Breast epithelium (tissue), 4 donors: ENCODE measurements around the gene ECPAS. TPM values are rescaled to one million over a fixed set of nuclear protein-coding genes. Genes with fewer than 3 reads are reported as not detected.
A peak's percentile ranks its signal among the peaks of the same experiment; 100 is the strongest.

Experiments
- DNase-seq, 2 donors: peaks; one replicate each; pipeline ENCODE4 v3.0.0-alpha.2; 2019; ENCODE audit warnings: low spot score in 2 of 2
- H3K27ac ChIP-seq, 2 donors: fragments of 200-600 bp; sonication (generic) in 1 of 2; one replicate each; pipeline ENCODE4 v1.5.1; 2016 to 2019; ENCODE audit warnings: mild to moderate bottlenecking in 1 of 2
- H3K27me3 ChIP-seq, 2 donors: fragments of 200-600 bp; sonication (generic) in 1 of 2; one replicate each; pipeline versions ENCODE4 v1.5.1 to v1.6.0; 2017 to 2019; ENCODE audit warnings: control low read depth in 1 of 2, mild to moderate bottlenecking in 1 of 2
- H3K36me3 ChIP-seq: fragments of 200-600 bp; one replicate; pipeline ENCODE4 v1.5.1; 2019
- H3K4me1 ChIP-seq, 2 donors: fragments of 200-600 bp; sonication (generic); one replicate each; pipeline ENCODE4 v1.5.1; 2016 to 2019; ENCODE audit warnings: control low read depth in 1 of 2
- H3K4me3 ChIP-seq, 3 donors: fragments of 200-600 bp; sonication (generic); 1 replicate in 2 of 3; 2 replicates in 1 of 3; pipeline ENCODE4 v1.5.1; 2016 to 2019; ENCODE audit warnings: mild to moderate bottlenecking in 3 of 3, moderate library complexity in 2 of 3
- H3K9me3 ChIP-seq, 2 donors: fragments of 200-600 bp; sonication (generic) in 1 of 2; one replicate each; pipeline ENCODE4 v1.5.1; 2016 to 2019; ENCODE audit warnings: control low read depth in 1 of 2
- POLR2A ChIP-seq: fragments of 450-650 bp; IDR thresholded peaks from one replicate; pipeline ENCODE4 v1.6.1; 2016; ENCODE audit warnings: antibody characterized with exemption, mild to moderate bottlenecking, moderate library complexity
- POLR2AphosphoS5 ChIP-seq, 3 donors: sonication (generic); formaldehyde crosslinking; IDR thresholded peaks; one replicate each; pipeline ENCODE4 v1.6.1; 2017; ENCODE audit warnings: antibody characterized with exemption in 3 of 3
- intact Hi-C: fragments of 100-400 bp; cut with DNase I; formaldehyde crosslinking; loops from one replicate; pipeline ENCODE4 v1.15.1; 2023; ENCODE audit warnings: low total_unique reads
- total RNA-seq, 3 donors: library from RNA; depleted of rRNA; stranded (reverse); fragments of >200 nt; gene quantifications; one replicate each; pipeline ENCODE4 v1.1.0, GENCODE V29; 2016
- TF ChIP-seq, protein P1 (sequence below), 3 donors: fragments of 450-650 bp; IDR thresholded peaks; one replicate each; pipeline ENCODE4 v1.5.1; 2016 to 2017; ENCODE audit warnings: antibody characterized with exemption in 3 of 3, mild to moderate bottlenecking in 3 of 3, moderate library complexity in 3 of 3

The ECPAS gene, protein sequence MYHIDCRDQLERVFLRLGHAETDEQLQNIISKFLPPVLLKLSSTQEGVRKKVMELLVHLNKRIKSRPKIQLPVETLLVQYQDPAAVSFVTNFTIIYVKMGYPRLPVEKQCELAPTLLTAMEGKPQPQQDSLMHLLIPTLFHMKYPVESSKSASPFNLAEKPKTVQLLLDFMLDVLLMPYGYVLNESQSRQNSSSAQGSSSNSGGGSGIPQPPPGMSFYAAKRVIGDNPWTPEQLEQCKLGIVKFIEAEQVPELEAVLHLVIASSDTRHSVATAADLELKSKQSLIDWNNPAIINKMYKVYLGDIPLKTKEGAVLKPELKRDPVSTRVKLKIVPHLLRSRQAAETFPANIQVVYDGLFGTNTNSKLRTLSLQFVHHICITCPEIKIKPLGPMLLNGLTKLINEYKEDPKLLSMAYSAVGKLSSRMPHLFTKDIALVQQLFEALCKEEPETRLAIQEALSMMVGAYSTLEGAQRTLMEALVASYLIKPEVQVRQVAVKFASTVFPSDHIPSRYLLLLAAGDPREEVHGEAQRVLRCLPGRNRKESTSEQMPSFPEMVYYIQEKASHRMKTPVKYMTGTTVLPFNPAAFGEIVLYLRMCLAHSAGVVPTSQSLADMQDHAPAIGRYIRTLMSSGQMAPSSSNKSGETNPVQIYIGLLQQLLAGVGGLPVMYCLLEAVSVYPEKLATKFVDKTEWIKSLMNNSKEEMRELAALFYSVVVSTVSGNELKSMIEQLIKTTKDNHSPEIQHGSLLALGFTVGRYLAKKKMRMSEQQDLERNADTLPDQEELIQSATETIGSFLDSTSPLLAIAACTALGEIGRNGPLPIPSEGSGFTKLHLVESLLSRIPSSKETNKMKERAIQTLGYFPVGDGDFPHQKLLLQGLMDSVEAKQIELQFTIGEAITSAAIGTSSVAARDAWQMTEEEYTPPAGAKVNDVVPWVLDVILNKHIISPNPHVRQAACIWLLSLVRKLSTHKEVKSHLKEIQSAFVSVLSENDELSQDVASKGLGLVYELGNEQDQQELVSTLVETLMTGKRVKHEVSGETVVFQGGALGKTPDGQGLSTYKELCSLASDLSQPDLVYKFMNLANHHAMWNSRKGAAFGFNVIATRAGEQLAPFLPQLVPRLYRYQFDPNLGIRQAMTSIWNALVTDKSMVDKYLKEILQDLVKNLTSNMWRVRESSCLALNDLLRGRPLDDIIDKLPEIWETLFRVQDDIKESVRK (N-terminal part only)
- total RNA-seq: 100 to 1,000 TPM in 1 of 3 donors, 10 to 100 TPM in 2; 91.6 to 159 (median 94.1) TPM

DNA sequence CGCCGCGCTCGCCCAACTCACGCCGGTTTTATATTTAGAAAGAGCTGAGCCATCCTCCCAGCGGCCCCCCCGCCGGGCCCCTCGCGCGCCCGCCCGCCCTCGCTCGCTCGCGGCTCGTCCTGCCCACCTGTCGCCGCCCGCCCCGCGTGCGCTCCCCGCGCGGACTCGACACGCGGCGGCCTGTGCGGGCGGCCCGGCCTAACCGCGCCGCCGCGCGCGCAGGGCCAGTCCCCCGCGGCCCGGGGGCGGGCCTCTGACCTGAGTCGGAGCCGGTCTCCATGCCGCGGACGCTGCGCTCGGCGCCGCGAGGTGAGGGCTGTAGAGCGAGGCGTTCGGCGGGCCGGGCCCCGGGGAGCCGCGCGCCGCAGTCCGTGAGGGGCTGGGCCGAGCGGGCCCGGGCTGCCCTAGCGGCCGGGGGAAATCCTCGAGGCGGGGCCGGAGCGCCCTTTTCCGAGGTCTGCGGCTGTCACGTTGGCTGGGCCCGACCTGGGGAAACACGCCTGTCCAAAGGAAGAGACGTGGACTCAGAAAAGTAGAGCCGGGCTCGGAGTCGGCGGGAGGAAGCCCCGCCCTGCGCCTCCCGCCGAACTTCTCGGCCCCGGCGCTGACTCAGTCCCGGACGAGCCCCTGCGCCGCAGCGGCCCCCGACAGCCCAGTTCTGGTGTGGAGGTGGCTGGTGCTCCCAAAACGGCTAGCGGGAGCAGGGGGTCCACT is at the start of gene ECPAS:
Gene ECPAS (minus strand): TSS at position 526 of the 714 bp plus-strand sequence. CDS start 11,465 bp downstream, outside the sequence.
- peak within 1 kb of the TSS; percentile 92 to 93 (median 93) for H3K4me3 ChIP-seq
- DNase-seq: peak; percentile 57 to 68

DNA sequence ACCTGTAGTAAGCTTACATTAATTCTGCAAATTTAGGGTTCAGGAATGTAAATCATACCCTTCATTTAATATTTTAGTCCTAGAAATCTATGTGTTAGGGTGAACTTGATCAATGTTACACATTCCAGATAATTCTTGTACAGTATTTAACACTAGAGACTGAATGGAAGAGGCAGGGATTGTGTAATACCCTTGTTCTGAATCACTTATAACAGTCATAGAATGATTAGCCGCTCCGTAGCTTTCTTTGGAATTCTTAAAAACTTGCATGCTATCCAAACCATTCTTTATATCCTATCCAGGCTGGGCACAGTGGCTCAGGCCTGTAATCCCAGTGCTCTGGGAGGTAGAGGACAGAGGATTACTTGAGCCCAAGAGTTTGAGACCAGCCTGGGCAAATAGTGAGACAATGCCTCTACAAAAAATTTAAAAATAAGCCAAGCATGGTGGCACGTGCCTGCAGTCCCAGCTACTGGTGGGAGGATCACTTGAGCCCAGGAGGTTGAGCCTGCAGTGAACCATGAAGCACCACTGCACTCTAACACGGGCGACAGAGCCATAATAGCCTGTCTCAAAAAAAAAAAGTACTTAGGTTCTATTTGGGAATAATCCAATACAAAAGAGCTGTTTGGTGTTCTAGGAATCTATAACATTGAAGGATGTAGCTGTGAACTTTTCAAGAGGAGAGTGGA is 49.1 kb upstream of the ECPAS start:
- H3K9me3 ChIP-seq: peaks cover 49 to 53% of the 10 kb centered on the region in 2 donors
- peaks cover 29% of the 10 kb centered on the region for H3K36me3 ChIP-seq

More for the DNA sequence above, at the start of gene ECPAS:
- Histone ChIP-seq H3K27ac (peak within 1 kb of the TSS; percentile 97 to 100), H3K27me3 (no peaks in the 10 kb centered on the region), H3K9me3 (no peaks in the 10 kb centered on the region), H3K36me3 (no peaks in the 10 kb centered on the region), H3K4me1 (peaks cover 0 to 4% of the 10 kb centered on the region in 2 donors)
- intact Hi-C loops: no loop called here
- TF ChIP-seq POLR2AphosphoS5 (IDR thresholded peaks at IDR 0.05): peak in 1 of 3 donors; percentile 32
- TF ChIP-seq, protein P1, sequence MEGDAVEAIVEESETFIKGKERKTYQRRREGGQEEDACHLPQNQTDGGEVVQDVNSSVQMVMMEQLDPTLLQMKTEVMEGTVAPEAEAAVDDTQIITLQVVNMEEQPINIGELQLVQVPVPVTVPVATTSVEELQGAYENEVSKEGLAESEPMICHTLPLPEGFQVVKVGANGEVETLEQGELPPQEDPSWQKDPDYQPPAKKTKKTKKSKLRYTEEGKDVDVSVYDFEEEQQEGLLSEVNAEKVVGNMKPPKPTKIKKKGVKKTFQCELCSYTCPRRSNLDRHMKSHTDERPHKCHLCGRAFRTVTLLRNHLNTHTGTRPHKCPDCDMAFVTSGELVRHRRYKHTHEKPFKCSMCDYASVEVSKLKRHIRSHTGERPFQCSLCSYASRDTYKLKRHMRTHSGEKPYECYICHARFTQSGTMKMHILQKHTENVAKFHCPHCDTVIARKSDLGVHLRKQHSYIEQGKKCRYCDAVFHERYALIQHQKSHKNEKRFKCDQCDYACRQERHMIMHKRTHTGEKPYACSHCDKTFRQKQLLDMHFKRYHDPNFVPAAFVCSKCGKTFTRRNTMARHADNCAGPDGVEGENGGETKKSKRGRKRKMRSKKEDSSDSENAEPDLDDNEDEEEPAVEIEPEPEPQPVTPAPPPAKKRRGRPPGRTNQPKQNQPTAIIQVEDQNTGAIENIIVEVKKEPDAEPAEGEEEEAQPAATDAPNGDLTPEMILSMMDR (IDR thresholded peaks at IDR 0.05): no peak
- TF ChIP-seq POLR2A: no peak

DNA sequence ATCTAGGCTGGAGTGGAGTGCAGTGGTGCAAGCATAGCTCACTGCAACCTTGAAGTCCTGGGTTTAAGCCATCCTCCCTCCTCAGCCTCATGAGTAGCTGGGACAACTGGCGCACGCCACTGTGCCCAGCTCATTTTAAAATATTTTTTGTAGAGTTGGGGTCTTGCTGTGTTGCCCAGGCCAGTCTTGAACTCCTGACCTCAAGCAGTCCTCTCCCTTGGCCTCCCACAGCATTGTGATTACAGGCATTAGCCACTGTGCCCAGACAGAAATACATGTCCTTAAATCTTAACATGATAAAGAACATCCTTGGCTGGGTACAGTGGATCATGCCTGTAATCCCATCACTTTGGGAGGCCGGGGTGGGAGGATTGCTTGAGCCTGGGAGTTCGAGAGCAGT is 47.5 kb upstream of the ECPAS start:
- DNase-seq: no peak

More for the DNA sequence above, 49.1 kb upstream of the ECPAS start:
- TF ChIP-seq, protein P1 (IDR thresholded peaks at IDR 0.05): no peak
- TF ChIP-seq POLR2A (no peak), POLR2AphosphoS5 (IDR thresholded peaks at IDR 0.05) (no peak)
- H3K4me1 ChIP-seq: no peaks in the 10 kb centered on the region
- intact Hi-C loops: no loop called here
- no peaks in the 10 kb centered on the region for H3K27me3 ChIP-seq
- H3K27ac ChIP-seq: no peak overlapping the region
- no peak for DNase-seq
- no peak overlapping the region for H3K4me3 ChIP-seq

DNA sequence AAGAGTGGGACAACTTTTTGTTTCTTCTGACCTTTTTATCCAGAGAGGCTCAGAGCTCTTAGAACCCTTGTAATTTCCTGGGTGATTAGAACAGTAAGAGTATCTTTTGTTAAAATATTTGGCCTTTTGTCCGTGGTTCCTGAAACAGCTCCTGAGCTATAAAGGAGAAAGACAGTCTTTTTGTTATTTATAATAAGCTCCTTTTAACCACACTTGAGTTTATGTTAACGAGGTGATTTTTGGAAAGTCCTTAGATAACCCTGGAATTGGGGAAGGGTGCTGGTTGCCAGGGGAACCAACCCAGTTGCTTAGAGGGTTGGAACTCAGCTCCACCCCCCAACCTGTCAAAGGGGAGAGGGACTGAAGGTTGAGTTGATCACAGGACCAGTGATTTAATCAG is 45.6 kb upstream of the ECPAS start:
- TF ChIP-seq POLR2A (no peak), POLR2AphosphoS5 (IDR thresholded peaks at IDR 0.05) (no peak)
- TF ChIP-seq, protein P1 (IDR thresholded peaks at IDR 0.05): no peak
- no peak for DNase-seq
- peaks cover 17 to 26% of the 10 kb centered on the region in 2 donors for H3K9me3 ChIP-seq
- intact Hi-C loops: no loop called here
- H3K4me3 ChIP-seq: no peak overlapping the region
- H3K36me3 ChIP-seq: peaks cover 7% of the 10 kb centered on the region
- H3K4me1 ChIP-seq: no peaks in the 10 kb centered on the region
- H3K27ac ChIP-seq: no peak overlapping the region
- H3K27me3 ChIP-seq: no peaks in the 10 kb centered on the region

More for the DNA sequence above, 47.5 kb upstream of the ECPAS start:
- Histone ChIP-seq H3K36me3 (peaks cover 17% of the 10 kb centered on the region), H3K27ac (no peak overlapping the region), H3K27me3 (no peaks in the 10 kb centered on the region), H3K4me3 (no peak overlapping the region), H3K9me3 (peaks cover 36 to 40% of the 10 kb centered on the region in 2 donors), H3K4me1 (no peaks in the 10 kb centered on the region)
- TF ChIP-seq POLR2AphosphoS5 (IDR thresholded peaks at IDR 0.05) (no peak), POLR2A (no peak)
- TF ChIP-seq, protein P1 (IDR thresholded peaks at IDR 0.05): no peak
- intact Hi-C loops: no loop called here
